Prostate gland (tissue), 2 donors: ENCODE measurements around the gene DRD3.

Experiments
- POLR2AphosphoS5 ChIP-seq: sonication (generic); formaldehyde crosslinking; IDR thresholded peaks from one replicate; pipeline ENCODE4 v1.6.1; 2017; ENCODE audit warnings: antibody characterized with exemption
- TF ChIP-seq, protein P1 (sequence below), 4 experiments: fragments of 200-600 bp in 2 of 4; fragments of 450-650 bp in 2 of 4; sonication (generic) in 2 of 4; IDR thresholded peaks; 1 replicate in 3 of 4; 2 replicates in 1 of 4; pipeline ENCODE4 v1.5.1; 2016 to 2019; ENCODE audit warnings: antibody characterized with exemption in 4 of 4, mild to moderate bottlenecking in 2 of 4, moderate library complexity in 2 of 4

- TF ChIP-seq, protein P1, sequence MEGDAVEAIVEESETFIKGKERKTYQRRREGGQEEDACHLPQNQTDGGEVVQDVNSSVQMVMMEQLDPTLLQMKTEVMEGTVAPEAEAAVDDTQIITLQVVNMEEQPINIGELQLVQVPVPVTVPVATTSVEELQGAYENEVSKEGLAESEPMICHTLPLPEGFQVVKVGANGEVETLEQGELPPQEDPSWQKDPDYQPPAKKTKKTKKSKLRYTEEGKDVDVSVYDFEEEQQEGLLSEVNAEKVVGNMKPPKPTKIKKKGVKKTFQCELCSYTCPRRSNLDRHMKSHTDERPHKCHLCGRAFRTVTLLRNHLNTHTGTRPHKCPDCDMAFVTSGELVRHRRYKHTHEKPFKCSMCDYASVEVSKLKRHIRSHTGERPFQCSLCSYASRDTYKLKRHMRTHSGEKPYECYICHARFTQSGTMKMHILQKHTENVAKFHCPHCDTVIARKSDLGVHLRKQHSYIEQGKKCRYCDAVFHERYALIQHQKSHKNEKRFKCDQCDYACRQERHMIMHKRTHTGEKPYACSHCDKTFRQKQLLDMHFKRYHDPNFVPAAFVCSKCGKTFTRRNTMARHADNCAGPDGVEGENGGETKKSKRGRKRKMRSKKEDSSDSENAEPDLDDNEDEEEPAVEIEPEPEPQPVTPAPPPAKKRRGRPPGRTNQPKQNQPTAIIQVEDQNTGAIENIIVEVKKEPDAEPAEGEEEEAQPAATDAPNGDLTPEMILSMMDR (IDR thresholded peaks at IDR 0.05), result no peak
- TF ChIP-seq POLR2AphosphoS5, result no peak
These were observed 35.0 kb downstream of the DRD3 start for GRCh38 chr3:114143817-114144216.
